Fibroblast of pulmonary artery (primary cell): ENCODE data around the gene JAKMIP1.
"Not testable (repeated sequence)": the region's sequence is repeated elsewhere in the genome, so short reads cannot be mapped to it uniquely, and the experiment has no call there.

Experiments
- DNase-seq: peaks from one replicate; pipeline ENCODE4 v3.0.0-alpha.2; 2010; ENCODE audit warnings: low read depth
- H3K4me3 ChIP-seq: replicated peaks from 2 replicates; pipeline ENCODE4 v1.5.1; 2011; ENCODE audit warnings: low read depth, mild to moderate bottlenecking, control low read depth, low read length, moderate library complexity
- TF ChIP-seq, protein P1 (sequence below): IDR thresholded peaks from 2 replicates; pipeline ENCODE4 v1.5.1; 2011; ENCODE audit warnings: mild to moderate bottlenecking, control low read depth, low read length, inconsistent platforms; ENCODE audit errors: missing control alignments

The JAKMIP1 gene

DNA sequence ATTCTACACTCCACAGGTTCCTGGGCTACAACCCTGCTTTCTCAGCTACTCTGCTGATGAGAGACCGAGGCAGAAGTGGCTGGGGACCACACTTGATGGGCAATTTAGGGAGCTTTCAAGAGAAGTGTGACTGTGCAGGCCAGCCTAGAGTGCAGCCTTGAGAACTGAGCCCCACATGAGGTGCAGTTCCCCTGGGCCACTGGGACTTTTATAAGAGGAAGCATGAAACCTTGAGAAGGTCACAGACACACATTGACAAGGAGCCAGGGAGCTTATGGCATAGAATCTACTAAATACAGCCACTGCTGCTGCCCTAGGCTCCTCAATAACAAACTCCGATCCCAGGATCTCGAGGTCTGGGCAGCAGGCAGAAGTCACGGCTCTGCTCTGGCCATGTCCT lies 195.2 kb downstream of the JAKMIP1 start:
- DNase-seq: no peak
- no peak overlapping the region for H3K4me3 ChIP-seq
- TF ChIP-seq, protein P1, sequence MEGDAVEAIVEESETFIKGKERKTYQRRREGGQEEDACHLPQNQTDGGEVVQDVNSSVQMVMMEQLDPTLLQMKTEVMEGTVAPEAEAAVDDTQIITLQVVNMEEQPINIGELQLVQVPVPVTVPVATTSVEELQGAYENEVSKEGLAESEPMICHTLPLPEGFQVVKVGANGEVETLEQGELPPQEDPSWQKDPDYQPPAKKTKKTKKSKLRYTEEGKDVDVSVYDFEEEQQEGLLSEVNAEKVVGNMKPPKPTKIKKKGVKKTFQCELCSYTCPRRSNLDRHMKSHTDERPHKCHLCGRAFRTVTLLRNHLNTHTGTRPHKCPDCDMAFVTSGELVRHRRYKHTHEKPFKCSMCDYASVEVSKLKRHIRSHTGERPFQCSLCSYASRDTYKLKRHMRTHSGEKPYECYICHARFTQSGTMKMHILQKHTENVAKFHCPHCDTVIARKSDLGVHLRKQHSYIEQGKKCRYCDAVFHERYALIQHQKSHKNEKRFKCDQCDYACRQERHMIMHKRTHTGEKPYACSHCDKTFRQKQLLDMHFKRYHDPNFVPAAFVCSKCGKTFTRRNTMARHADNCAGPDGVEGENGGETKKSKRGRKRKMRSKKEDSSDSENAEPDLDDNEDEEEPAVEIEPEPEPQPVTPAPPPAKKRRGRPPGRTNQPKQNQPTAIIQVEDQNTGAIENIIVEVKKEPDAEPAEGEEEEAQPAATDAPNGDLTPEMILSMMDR: no peak

DNA sequence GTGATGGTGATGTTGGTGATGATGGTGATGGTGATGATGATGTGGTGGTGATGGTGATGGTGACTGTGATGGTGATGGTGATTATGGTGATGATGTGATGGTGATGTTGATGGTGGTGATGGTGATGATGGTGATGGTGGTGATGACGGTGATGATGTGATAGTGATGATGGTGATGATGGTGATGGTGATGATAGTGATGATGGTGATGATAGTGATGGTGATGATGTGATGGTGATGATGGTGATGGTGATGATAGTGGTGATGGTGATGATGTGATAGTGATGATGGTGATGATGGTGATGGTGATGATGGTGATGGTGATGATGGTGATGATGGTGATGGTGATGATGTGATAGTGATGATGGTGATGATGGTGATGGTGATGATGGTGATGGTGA lies 196.9 kb downstream of the JAKMIP1 start:
- H3K4me3 ChIP-seq, DNase-seq: not testable (repeated sequence)

DNA sequence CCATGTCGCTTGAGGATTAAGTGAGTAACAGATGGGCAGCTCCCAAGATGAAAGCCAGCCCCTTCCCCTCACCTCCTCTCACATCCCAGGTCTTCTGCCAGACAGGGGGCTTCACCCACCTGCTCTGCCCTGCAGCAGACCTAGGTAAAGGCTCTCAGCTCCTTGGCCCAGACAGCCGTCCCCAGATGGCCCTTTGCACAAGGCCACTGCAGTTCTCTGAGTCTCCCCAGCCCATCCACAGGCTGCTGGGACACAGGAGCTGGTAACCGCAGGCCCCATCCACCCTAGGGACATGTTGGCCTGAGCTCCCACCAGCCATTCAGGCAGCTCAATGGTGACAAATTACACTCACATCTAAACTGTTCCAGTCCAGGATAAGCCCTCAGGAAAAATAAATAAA lies 197.4 kb downstream of the JAKMIP1 start:
- TF ChIP-seq, protein P1: no peak
- H3K4me3 ChIP-seq: no peak overlapping the region
- DNase-seq: no peak

DNA sequence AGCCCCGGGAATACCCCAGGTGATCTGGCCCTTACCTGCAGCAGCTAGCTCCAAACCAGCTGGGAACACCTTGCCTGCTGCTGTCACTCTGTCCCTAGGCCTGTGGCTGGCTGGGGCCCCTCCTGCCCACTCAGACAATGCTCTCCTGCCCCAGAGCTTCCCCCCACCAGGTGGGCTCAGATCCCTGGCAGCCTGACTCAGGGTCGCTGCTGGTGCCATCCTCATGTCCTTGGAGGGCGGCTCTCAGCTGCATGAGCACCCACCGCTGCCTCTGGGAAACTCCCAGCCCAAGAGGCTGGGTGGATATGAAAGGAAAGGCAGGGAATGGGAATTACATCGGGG lies 197.9 kb downstream of the JAKMIP1 start:
- no peak overlapping the region for H3K4me3 ChIP-seq
- DNase-seq: no peak
- TF ChIP-seq, protein P1: no peak

DNA sequence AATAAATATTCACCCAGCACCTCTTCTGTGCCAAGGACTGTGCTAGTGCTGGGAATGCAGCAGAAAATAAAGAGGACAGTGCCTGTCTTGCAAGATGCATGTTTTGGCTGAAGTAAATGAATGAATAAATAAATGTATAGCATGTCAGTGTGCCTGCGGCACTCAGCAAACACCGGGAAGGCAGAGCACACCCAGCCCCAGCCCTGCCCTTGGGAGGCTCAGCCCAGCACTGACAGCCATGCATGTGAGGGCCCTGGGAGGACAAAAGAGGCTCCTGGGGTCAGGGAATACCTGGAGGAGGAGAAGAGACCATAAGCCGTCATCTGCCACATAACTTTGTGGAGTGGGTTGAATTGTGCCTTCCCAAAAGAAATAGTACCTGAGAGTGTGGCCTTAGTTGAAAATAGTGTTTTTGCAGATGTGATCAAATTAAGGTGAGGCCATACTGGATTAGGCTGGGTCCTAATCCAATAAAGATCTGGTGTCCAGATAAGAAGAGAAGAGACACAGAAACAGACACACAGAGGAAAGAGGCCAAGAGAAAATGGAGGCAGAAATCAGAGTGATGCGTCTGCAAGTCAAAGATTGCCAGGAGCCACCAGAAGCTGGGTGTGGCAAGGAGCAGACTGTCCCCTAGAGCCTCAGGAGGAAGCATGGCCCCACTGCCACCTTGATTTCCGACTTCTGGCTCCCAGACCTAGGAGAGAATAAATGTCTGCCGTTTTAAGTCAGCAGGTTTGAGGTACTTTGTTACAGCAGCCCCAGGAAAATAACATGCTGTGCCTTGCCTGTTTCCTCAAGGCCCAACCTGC lies 198.5 kb downstream of the JAKMIP1 start:
- DNase-seq: no peak
- no peak overlapping the region for H3K4me3 ChIP-seq
- TF ChIP-seq, protein P1: no peak

DNA sequence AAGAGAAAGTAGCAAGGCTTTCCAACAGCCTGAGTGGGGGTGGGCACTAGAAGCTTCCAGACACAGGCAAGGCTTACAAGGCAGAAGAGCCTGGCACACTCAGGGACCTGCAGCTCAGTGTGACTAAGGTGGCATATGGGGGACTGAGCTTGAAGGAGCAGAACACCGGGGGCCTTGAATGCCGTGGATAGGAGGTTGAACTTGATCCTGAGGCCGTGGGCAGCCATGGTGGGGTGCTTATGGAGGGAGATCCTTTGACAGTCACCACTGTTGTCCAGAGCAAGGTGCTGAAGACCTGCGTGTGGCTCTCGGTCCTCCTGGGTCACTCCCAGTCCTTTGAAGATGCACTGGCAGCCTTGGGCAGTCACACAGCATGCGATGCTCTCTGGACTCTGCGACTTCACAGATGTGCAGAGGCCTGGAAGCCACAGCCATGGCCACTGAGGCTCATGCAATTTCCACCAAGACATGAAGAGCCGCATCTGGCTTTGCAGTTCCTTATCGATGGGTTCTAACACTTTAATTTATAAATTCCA lies 200.5 kb downstream of the JAKMIP1 start:
- DNase-seq: no peak
- no peak overlapping the region for H3K4me3 ChIP-seq
- TF ChIP-seq, protein P1: no peak

DNA sequence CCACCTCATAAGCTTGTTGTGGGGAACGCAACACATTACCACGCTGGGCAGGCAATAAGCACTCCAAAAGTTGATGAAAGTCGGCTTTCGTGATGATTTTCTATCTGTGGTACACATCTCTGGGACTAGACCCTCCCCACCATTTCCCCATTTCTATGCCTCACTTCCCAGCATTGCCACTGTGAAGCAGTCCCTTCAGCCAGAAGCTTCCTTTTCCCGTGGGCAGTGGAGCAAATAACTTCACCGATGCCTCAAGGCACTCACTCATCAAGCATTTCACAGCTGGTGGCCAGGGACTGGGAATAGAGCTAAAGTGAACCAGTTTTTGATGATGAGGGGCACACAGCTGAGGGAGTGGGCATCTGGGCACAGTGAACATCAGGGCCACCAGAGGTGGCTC lies 201.0 kb downstream of the JAKMIP1 start:
- no peak overlapping the region for H3K4me3 ChIP-seq
- TF ChIP-seq, protein P1: no peak

More for the DNA sequence above, 201.0 kb downstream of the JAKMIP1 start:
- DNase-seq: no peak
